22Rv1 (cell line): ENCODE results near the gene FOXO6.

Experiments used
- ZFX ChIP-seq: fragments of 450-650 bp; IDR thresholded peaks from 2 replicates; pipeline ENCODE4 v1.6.1; 2017; ENCODE audit warnings: antibody characterized with exemption, borderline replicate concordance
- TF ChIP-seq, protein P1 (sequence below): fragments of 450-650 bp; IDR thresholded peaks from 2 replicates; pipeline ENCODE4 v1.5.1; 2017; ENCODE audit warnings: mild to moderate bottlenecking

DNA sequence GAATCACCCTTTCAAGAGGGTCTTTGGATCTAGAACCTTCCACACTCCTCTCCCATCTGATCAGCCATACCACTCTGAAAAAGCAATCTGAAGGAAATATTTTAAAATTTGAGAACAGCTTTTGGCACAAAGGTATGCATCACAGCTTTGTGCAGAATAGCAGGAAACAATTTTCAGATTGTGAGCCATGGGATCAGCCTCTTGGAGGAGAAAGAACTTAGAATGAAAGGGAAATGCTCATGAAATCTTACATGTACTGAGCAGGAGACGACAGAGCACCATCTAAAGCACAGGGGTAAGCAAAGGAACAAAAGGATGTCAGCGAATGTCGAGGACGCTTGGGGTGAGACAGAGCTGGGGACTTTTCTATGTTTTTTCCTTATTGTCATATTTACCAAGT is 68.8 kb downstream of the FOXO6 start:
- TF ChIP-seq, protein P1, sequence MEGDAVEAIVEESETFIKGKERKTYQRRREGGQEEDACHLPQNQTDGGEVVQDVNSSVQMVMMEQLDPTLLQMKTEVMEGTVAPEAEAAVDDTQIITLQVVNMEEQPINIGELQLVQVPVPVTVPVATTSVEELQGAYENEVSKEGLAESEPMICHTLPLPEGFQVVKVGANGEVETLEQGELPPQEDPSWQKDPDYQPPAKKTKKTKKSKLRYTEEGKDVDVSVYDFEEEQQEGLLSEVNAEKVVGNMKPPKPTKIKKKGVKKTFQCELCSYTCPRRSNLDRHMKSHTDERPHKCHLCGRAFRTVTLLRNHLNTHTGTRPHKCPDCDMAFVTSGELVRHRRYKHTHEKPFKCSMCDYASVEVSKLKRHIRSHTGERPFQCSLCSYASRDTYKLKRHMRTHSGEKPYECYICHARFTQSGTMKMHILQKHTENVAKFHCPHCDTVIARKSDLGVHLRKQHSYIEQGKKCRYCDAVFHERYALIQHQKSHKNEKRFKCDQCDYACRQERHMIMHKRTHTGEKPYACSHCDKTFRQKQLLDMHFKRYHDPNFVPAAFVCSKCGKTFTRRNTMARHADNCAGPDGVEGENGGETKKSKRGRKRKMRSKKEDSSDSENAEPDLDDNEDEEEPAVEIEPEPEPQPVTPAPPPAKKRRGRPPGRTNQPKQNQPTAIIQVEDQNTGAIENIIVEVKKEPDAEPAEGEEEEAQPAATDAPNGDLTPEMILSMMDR = no peak
- no peak for TF ChIP-seq ZFX
